ENCODE measurements around the gene CPPED1. TPM values are rescaled to one million over a fixed set of nuclear protein-coding genes. Genes with fewer than 3 reads are reported as not detected.

Gene CPPED1
- total RNA-seq, 2 donors from 2014 or later: 3.3 to 4.4 TPM

- WGBS, 2 donors: 64 to 76% methylated on average over 3 of the region's 3 CpGs
- DNase-seq (no peak), ATAC-seq (no peak)
- Histone ChIP-seq H3K27me3 (no peaks in the 10 kb centered on the region), H3K9me3 (peaks cover 0 to 3% (median 0%) of the 10 kb centered on the region in 3 donors), H3K4me1 (no peaks in the 10 kb centered on the region), H3K36me3 (replicated peaks in 1 of 2; ENCODE audit: insufficient read depth in 1 of 2, low read depth in 2 of 2) (no peaks in the 10 kb centered on the region), H3K4me3 (no peak overlapping the region), H3K27ac (no peak overlapping the region)
- intact Hi-C loops (cut with DNase I): no loop called here
- TF ChIP-seq POLR2A (IDR thresholded peaks at IDR 0.05): no peak
- TF ChIP-seq, protein P1, sequence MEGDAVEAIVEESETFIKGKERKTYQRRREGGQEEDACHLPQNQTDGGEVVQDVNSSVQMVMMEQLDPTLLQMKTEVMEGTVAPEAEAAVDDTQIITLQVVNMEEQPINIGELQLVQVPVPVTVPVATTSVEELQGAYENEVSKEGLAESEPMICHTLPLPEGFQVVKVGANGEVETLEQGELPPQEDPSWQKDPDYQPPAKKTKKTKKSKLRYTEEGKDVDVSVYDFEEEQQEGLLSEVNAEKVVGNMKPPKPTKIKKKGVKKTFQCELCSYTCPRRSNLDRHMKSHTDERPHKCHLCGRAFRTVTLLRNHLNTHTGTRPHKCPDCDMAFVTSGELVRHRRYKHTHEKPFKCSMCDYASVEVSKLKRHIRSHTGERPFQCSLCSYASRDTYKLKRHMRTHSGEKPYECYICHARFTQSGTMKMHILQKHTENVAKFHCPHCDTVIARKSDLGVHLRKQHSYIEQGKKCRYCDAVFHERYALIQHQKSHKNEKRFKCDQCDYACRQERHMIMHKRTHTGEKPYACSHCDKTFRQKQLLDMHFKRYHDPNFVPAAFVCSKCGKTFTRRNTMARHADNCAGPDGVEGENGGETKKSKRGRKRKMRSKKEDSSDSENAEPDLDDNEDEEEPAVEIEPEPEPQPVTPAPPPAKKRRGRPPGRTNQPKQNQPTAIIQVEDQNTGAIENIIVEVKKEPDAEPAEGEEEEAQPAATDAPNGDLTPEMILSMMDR (IDR thresholded peaks at IDR 0.05): no peak
Observed at GRCh38 chr16:12659871-12660270, 143.8 kb downstream of the CPPED1 start.

DNA sequence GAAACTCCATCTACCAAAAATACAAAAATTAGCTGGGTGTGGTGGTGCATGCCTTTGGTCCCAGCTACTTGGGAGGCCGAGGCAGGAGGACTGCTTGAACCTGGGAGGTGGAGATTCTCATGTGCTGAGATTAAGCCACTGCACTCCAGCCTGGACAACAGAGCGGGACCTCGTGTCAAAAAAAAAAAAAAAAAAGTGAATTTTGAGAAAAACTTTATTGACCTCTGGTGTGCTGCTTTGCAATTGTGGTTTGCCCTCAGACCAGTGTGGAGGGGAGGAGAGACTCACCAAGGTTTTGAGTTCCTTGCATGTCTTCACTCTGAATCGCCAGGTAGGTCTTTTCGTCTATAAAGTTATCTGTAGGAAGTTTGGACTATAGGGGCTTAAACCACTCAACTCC lies 145.2 kb downstream of the CPPED1 start:
- ATAC-seq: no peak
- 84 to 92% methylated on average over 5 of the region's 5 CpGs for WGBS, 2 donors

DNA sequence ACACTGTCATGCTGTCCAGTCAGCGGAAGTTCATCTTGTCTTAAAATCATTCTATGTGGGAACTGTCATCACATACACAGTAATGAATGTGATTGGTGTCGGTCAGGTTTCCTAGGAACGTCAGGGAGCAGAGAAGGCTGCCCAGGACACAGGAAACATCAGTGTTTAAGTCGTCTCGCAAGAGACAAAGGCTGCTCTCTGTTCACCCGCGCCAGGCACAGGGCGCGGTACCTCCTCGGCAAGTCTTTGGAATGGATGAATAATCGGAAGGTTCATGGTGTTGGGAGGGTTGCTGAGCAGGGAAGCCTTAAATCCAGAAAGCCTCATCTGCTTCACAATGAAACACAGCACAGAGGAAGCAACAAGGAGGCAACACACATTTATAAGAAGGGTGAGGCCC lies 148.2 kb downstream of the CPPED1 start:
- no peak for TF ChIP-seq POLR2A (IDR thresholded peaks at IDR 0.05)
- TF ChIP-seq, protein P1 (IDR thresholded peaks at IDR 0.05): no peak
- no peak overlapping the region for H3K4me3 ChIP-seq
- no peaks in the 10 kb centered on the region for H3K27me3 ChIP-seq
- no peaks in the 10 kb centered on the region for H3K36me3 ChIP-seq (replicated peaks in 1 of 2; ENCODE audit: insufficient read depth in 1 of 2, low read depth in 2 of 2)
- DNase-seq (no peak), ATAC-seq (no peak)
- intact Hi-C loops (cut with DNase I): no loop called here
- no peak overlapping the region for H3K27ac ChIP-seq
- peaks cover 0 to 3% (median 0%) of the 10 kb centered on the region in 3 donors for H3K9me3 ChIP-seq
- H3K4me1 ChIP-seq: no peaks in the 10 kb centered on the region
- WGBS, 2 donors: 73 to 82% methylated on average over 11 of the region's 11 CpGs

More for the DNA sequence above, 145.2 kb downstream of the CPPED1 start:
- TF ChIP-seq POLR2A (IDR thresholded peaks at IDR 0.05): no peak
- TF ChIP-seq, protein P1 (IDR thresholded peaks at IDR 0.05): no peak
- intact Hi-C loops (cut with DNase I): no loop called here
- Histone ChIP-seq H3K27ac (no peak overlapping the region), H3K27me3 (no peaks in the 10 kb centered on the region), H3K9me3 (peaks cover 0 to 3% (median 0%) of the 10 kb centered on the region in 3 donors), H3K4me3 (no peak overlapping the region), H3K4me1 (no peaks in the 10 kb centered on the region), H3K36me3 (replicated peaks in 1 of 2; ENCODE audit: insufficient read depth in 1 of 2, low read depth in 2 of 2) (no peaks in the 10 kb centered on the region)
- no peak for DNase-seq

DNA sequence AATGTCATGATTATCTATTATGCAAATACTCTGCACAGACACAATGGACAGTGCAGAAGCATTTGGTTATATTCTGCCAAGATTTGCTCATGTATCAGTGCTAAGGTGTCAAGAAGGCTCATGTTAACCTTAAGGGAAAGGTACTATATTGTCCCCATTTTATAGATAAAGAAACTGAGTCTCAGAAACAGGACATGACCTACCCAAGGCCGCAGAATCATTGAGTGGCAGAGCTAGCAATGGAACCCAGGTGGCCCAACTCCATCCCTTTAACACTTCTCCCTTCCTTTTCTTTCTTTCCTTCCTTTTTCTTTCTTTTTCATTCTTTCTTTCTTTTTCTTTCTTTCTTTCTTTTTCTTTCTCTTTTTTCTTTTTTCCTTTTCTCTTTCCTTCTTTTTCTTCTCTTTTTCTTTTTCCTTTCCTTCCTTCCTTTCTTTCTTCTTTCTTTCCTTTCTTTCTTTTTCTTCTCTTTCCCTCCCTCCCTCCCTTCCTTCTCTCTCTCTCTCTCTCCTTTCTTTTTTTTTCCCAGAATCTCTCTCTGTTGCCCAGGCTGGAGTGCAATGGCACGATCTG lies 149.8 kb downstream of the CPPED1 start:
- Histone ChIP-seq H3K9me3 (peaks cover 0 to 3% (median 0%) of the 10 kb centered on the region in 3 donors), H3K4me1 (no peaks in the 10 kb centered on the region), H3K27ac (no peak overlapping the region), H3K27me3 (no peaks in the 10 kb centered on the region), H3K4me3 (no peak overlapping the region), H3K36me3 (replicated peaks in 1 of 2; ENCODE audit: insufficient read depth in 1 of 2, low read depth in 2 of 2) (no peaks in the 10 kb centered on the region)
- TF ChIP-seq, protein P1 (IDR thresholded peaks at IDR 0.05): no peak
- TF ChIP-seq POLR2A (IDR thresholded peaks at IDR 0.05): no peak
- DNase-seq (no peak), ATAC-seq (no peak)
- 57 to 61% methylated on average over 2 of the region's 2 CpGs for WGBS, 2 donors
- intact Hi-C loops (cut with DNase I): no loop called here

DNA sequence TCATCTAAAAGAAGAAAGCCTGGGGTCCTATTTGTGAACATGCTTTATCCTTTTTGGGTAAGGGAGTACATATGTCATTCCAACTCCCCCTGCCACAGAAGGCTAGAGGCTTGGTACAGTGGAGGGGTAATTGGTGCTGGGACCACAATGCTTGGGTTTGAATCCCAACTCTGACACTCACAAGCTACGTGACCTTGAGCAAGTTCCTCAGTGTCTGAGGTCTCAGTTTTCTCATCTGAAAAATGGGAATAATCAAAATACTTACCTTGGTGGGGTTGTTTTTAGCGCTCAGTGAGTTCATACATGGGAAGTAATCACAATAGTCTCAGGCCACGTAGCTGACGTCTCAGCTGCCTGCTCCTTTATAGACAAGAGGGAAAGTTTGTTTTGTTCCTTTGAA lies 150.8 kb downstream of the CPPED1 start:
- H3K36me3 ChIP-seq (replicated peaks in 1 of 2; ENCODE audit: insufficient read depth in 1 of 2, low read depth in 2 of 2): no peaks in the 10 kb centered on the region
- TF ChIP-seq, protein P1 (IDR thresholded peaks at IDR 0.05): no peak
- no peak for TF ChIP-seq POLR2A (IDR thresholded peaks at IDR 0.05)
- H3K27me3 ChIP-seq: no peaks in the 10 kb centered on the region
- intact Hi-C loops (cut with DNase I): no loop called here
- DNase-seq (no peak), ATAC-seq (no peak)
- no peak overlapping the region for H3K27ac ChIP-seq
- no peak overlapping the region for H3K4me3 ChIP-seq
- no peaks in the 10 kb centered on the region for H3K4me1 ChIP-seq
- WGBS, 2 donors: 70 to 76% methylated on average over 4 of the region's 4 CpGs
- H3K9me3 ChIP-seq: peaks cover 0 to 3% (median 0%) of the 10 kb centered on the region in 3 donors
